ENCODE data around the gene DMWD. TPM values are rescaled to one million over a fixed set of nuclear protein-coding genes. Genes with fewer than 3 reads are reported as not detected.

Gene DMWD
- total RNA-seq, 1 experiment from 2014 or later: 24.3 TPM

- peak; percentile 71 for DNase-seq (ENCODE audit: low read depth, low spot score)
- in situ Hi-C loops (cut with HindIII; ENCODE audit: low pct_unique_long_range_greater_than_20kb, low sequenced_read_pairs): no loop called here
These were observed 52.9 kb downstream of the DMWD start for GRCh38 chr19:45739498-45740439.

GRCh38 chr19:45733160-45733810 lies 59.4 kb downstream of the DMWD start, which contains the start of gene MEIOSIN:
Gene MEIOSIN, plus strand, starts transcription at chr19:45733439. Its CDS starts 1,938 bp downstream, at chr19:45735377.
- DNase-seq (ENCODE audit: low read depth, low spot score): no peak
- in situ Hi-C loops (cut with HindIII; ENCODE audit: low pct_unique_long_range_greater_than_20kb, low sequenced_read_pairs): no loop called here

Other genes with a start within 250 kb of the DMWD start
- gene OPA3, start 208.0 kb downstream of the DMWD start, total RNA-seq (2014; rRNA removed; shearing (Covaris generic)): 7.0 and 10.2 TPM in 2 replicates
- 0.24 TPM in 1 of 2 replicates, not detected in the other for gene GPR4, start 190.6 kb downstream of the DMWD start, total RNA-seq (2014; rRNA removed; shearing (Covaris generic))
- gene EML2, start 153.4 kb downstream of the DMWD start, total RNA-seq (2014; rRNA removed; shearing (Covaris generic)): 42.8 and 46.8 TPM in 2 replicates
- 0.05 TPM in 1 of 2 replicates, not detected in the other for gene GIPR, start 124.6 kb downstream of the DMWD start, total RNA-seq (2014; rRNA removed; shearing (Covaris generic))
- 480 and 520 TPM in 2 replicates for gene SNRPD2, start 100.9 kb downstream of the DMWD start, total RNA-seq (2014; rRNA removed; shearing (Covaris generic))
- gene QPCTL, start 100.2 kb downstream of the DMWD start, total RNA-seq (2014; rRNA removed; shearing (Covaris generic)): 10.0 and 14.3 TPM in 2 replicates
- 7.0 and 7.2 TPM in 2 replicates for gene FBXO46, start 61.9 kb downstream of the DMWD start, total RNA-seq (2014; rRNA removed; shearing (Covaris generic))
- gene MEIOSIN, start 59.4 kb downstream of the DMWD start, total RNA-seq (2014; rRNA removed; shearing (Covaris generic)): 0.37 and 0.45 TPM in 2 replicates
- 7.0 and 7.9 TPM in 2 replicates for gene SIX5, start 23.6 kb downstream of the DMWD start, total RNA-seq (2014; rRNA removed; shearing (Covaris generic))
- 3.1 and 5.1 TPM in 2 replicates for gene DMPK, start 10.4 kb downstream of the DMWD start, total RNA-seq (2014; rRNA removed; shearing (Covaris generic))
- gene RSPH6A, start 22.5 kb upstream of the DMWD start, total RNA-seq (2014; rRNA removed; shearing (Covaris generic)): 0.11 TPM in 1 of 2 replicates, not detected in the other
- 28.1 and 33.4 TPM in 2 replicates for gene SYMPK, start 70.3 kb upstream of the DMWD start, total RNA-seq (2014; rRNA removed; shearing (Covaris generic))
- gene FOXA3, start 71.5 kb upstream of the DMWD start, total RNA-seq (2014; rRNA removed; shearing (Covaris generic)): 0.08 TPM in 1 of 2 replicates, not detected in the other
- gene IRF2BP1, start 93.3 kb upstream of the DMWD start, total RNA-seq (2014; rRNA removed; shearing (Covaris generic)): 20.6 and 22.9 TPM in 2 replicates
- 2.2 and 2.4 TPM in 2 replicates for gene MYPOP, start 109.8 kb upstream of the DMWD start, total RNA-seq (2014; rRNA removed; shearing (Covaris generic))
- not detected in 2 replicates for gene NANOS2, start 121.9 kb upstream of the DMWD start, total RNA-seq (2014; rRNA removed; shearing (Covaris generic))
- 0.08 and 0.18 TPM in 2 replicates for gene NOVA2, start 181.0 kb upstream of the DMWD start, total RNA-seq (2014; rRNA removed; shearing (Covaris generic))
- gene CCDC61, start 202.6 kb upstream of the DMWD start, total RNA-seq (2014; rRNA removed; shearing (Covaris generic)): 5.4 and 7.2 TPM in 2 replicates
- not detected in 2 replicates for gene PGLYRP1, start 230.2 kb upstream of the DMWD start, total RNA-seq (2014; rRNA removed; shearing (Covaris generic))
- gene IGFL4, start 248.2 kb upstream of the DMWD start, total RNA-seq (2014; rRNA removed; shearing (Covaris generic)): 0.21 and 0.50 TPM in 2 replicates